HepG2 (cell line): Measurements from ENCODE around the gene MAFF. TPM values are rescaled to one million over a fixed set of nuclear protein-coding genes. Genes with fewer than 3 reads are reported as not detected.

Experiments
- ATF6 ChIP-seq: sonication (generic); formaldehyde crosslinking; conservative IDR thresholded peaks from 2 replicates; pipeline ENCODE4 v1.4.0; 2020; ENCODE audit warnings: missing genetic modification reagents
- FOXJ3 ChIP-seq: sonication (generic); formaldehyde crosslinking; IDR thresholded peaks from 2 replicates; pipeline ENCODE4 v1.4.0; 2020; ENCODE audit warnings: missing genetic modification reagents, mild to moderate bottlenecking, borderline replicate concordance
- FUBP1 ChIP-seq: sonication (generic); formaldehyde crosslinking; IDR thresholded peaks from 2 replicates; pipeline ENCODE4 v1.5.1; 2020; ENCODE audit warnings: missing genetic modification reagents, mild to moderate bottlenecking, borderline replicate concordance
- HMGXB3 ChIP-seq: sonication (generic); formaldehyde crosslinking; IDR thresholded peaks from 2 replicates; pipeline ENCODE4 v1.4.0; 2020; ENCODE audit warnings: missing genetic modification reagents, borderline replicate concordance
- HNRNPK ChIP-seq: fragments of 200-400 bp; formaldehyde crosslinking; IDR thresholded peaks from 2 replicates; pipeline ENCODE4 v1.6.1; 2018; ENCODE audit warnings: low read length, low read depth, moderate library complexity, mild to moderate bottlenecking; ENCODE audit not compliant: poor library complexity, severe bottlenecking
- LBX2 ChIP-seq: sonication (generic); formaldehyde crosslinking; IDR thresholded peaks from 2 replicates; pipeline ENCODE4 v1.5.0; 2020; ENCODE audit warnings: missing genetic modification reagents, mild to moderate bottlenecking, borderline replicate concordance
- PCBP2 ChIP-seq: fragments of 200-400 bp; formaldehyde crosslinking; optimal IDR thresholded peaks from 2 replicates; pipeline ENCODE3; 2018; ENCODE audit warnings: low read length, low read depth; ENCODE audit not compliant: poor library complexity, severe bottlenecking
- PHF20 ChIP-seq: sonication (generic); formaldehyde crosslinking; IDR thresholded peaks from 2 replicates; pipeline ENCODE4 v1.5.0; 2020; ENCODE audit warnings: mild to moderate bottlenecking, missing genetic modification reagents
- SALL1 ChIP-seq: sonication (generic); formaldehyde crosslinking; IDR thresholded peaks from 2 replicates; pipeline ENCODE4 v1.8.0; 2022; ENCODE audit warnings: mild to moderate bottlenecking, missing genetic modification reagents
- SIN3A ChIP-seq: IDR thresholded peaks from 2 replicates; pipeline ENCODE4 v1.6.1; 2011; ENCODE audit warnings: low read depth, mild to moderate bottlenecking, control low read depth, low read length, borderline replicate concordance
- SKI ChIP-seq: fragments of 450-650 bp; IDR thresholded peaks from one replicate; pipeline ENCODE4 v1.6.1; 2018; ENCODE audit warnings: mild to moderate bottlenecking; ENCODE audit not compliant: partially characterized antibody
- SNAPC2 ChIP-seq: sonication (generic); formaldehyde crosslinking; IDR thresholded peaks from 2 replicates; pipeline ENCODE4 v1.8.1; 2022; ENCODE audit warnings: mild to moderate bottlenecking, missing genetic modification reagents
- SP1 ChIP-seq, 2 experiments: fragments of 450-650 bp in 1 of 2; sonication (generic) in 1 of 2; formaldehyde crosslinking in 1 of 2; IDR thresholded peaks; 2 replicates each; pipeline versions ENCODE4 v1.4.0 to v1.6.1; 2016 to 2020; ENCODE audit warnings: missing genetic modification reagents in 1 of 2
- TRIM22 ChIP-seq: fragments of 450-650 bp; IDR thresholded peaks from 2 replicates; pipeline ENCODE4 v1.6.1; 2017
- ZNF441 ChIP-seq: sonication (generic); formaldehyde crosslinking; IDR thresholded peaks from 2 replicates; pipeline ENCODE4 v1.7.0; 2021; ENCODE audit warnings: missing genetic modification reagents, borderline replicate concordance
- ZNF501 ChIP-seq: sonication (generic); formaldehyde crosslinking; IDR thresholded peaks from 2 replicates; pipeline ENCODE4 v1.5.1; 2020; ENCODE audit warnings: mild to moderate bottlenecking, moderate library complexity, missing genetic modification reagents
- ZNF747 ChIP-seq: sonication (generic); formaldehyde crosslinking; IDR thresholded peaks from 2 replicates; pipeline ENCODE4 v1.8.1; 2023; ENCODE audit warnings: missing genetic modification reagents, mild to moderate bottlenecking, borderline replicate concordance
- polyA plus RNA-seq, 8 experiments: library from polyadenylated mRNA; depleted of rRNA in 3 of 8; stranded (reverse) in 7 of 8; unstranded in 1 of 8; fragments of >200 nt; fragmentation: Illumina TruSeq in 4 of 8; extraction: Trizol in 4 of 8; gene quantifications; 2 replicates each; pipeline versions ENCODE4 v1.2.1 to v1.2.3, GENCODE V29; 2011 to 2016; ENCODE audit warnings: low read depth in 4 of 8, missing spikeins in 1 of 8, mixed read lengths in 1 of 8; ENCODE audit not compliant: insufficient read depth in 1 of 8
- total RNA-seq, 5 experiments: library from RNA; depleted of rRNA; stranded (reverse); fragments of >200 nt; fragmentation: Illumina TruSeq; extraction: Trizol; gene quantifications; 2 replicates each; pipeline ENCODE4 v1.2.3, GENCODE V29; 2016; ENCODE audit warnings: low read depth in 1 of 5

The MAFF gene
- total and polyA plus RNA-seq, 2 of the 13 experiments (the other 11 are each of a cell fraction or from before 2014, with no cell fraction given) = 5.4 to 14.3 TPM

GRCh38 chr22:38191731-38192474 is 9.9 kb upstream of the MAFF start (continued):
- TF ChIP-seq ATF6 = no peak
- TF ChIP-seq PCBP2 = no peak
- TF ChIP-seq TRIM22 = no peak
- no peak for TF ChIP-seq SIN3A
- no peak for TF ChIP-seq ZNF501 (CRISPR knock-in tag)
- TF ChIP-seq HNRNPK = no peak
- peak; percentile 34; the same call in 1 of the 2 replicates for TF ChIP-seq SALL1
- TF ChIP-seq ZNF747 (CRISPR knock-in tag) = no peak
- no peak for TF ChIP-seq SKI
- TF ChIP-seq LBX2 (CRISPR knock-in tag) = no peak
- TF ChIP-seq FUBP1 = no peak
- no peak for TF ChIP-seq SP1 (IDR thresholded peaks at IDR 0.05)
- no peak for TF ChIP-seq SP1 (CRISPR knock-in tag; IDR thresholded peaks at IDR 0.05)
- no peak for TF ChIP-seq PHF20 (CRISPR knock-in tag)
- no peak for TF ChIP-seq SNAPC2 (CRISPR knock-in tag)
- no peak for TF ChIP-seq FOXJ3 (CRISPR knock-in tag)
- 0 out of 2 replicates have a peak, but pooled peaks have one; percentile 48 for TF ChIP-seq ZNF441 (CRISPR knock-in tag)
- TF ChIP-seq HMGXB3 = 0 out of 2 replicates have a peak, but pooled peaks have one; percentile 13
